Prostate gland (tissue), 2 donors: ENCODE results near the gene SHC2. TPM values are rescaled to one million over a fixed set of nuclear protein-coding genes. Genes with fewer than 3 reads are reported as not detected.

ENCODE experiments used
- DNase-seq: peaks from one replicate; pipeline ENCODE4 v3.0.0-alpha.2; 2019; ENCODE audit warnings: low spot score
- H3K27ac ChIP-seq, 2 donors: fragments of 200-600 bp; sonication (generic); 2 replicates each; pipeline ENCODE4 v1.5.1; 2017 to 2019
- H3K27me3 ChIP-seq: fragments of 200-600 bp; sonication (generic); replicated peaks from 2 replicates; pipeline ENCODE4 v1.5.1; 2019; ENCODE audit not compliant: insufficient read depth
- H3K36me3 ChIP-seq, 2 donors: fragments of 200-600 bp; sonication (generic); 1 replicate in 1 of 2; 2 replicates in 1 of 2; pipeline versions ENCODE4 v1.5.1 to v1.8.1; 2017 to 2019
- H3K4me1 ChIP-seq: fragments of 200-600 bp; sonication (generic); replicated peaks from 2 replicates; pipeline ENCODE4 v1.5.1; 2019
- H3K4me3 ChIP-seq, 2 donors: fragments of 200-600 bp; sonication (generic); 2 replicates each; pipeline ENCODE4 v1.5.1; 2017 to 2019
- H3K9me3 ChIP-seq: fragments of 200-600 bp; sonication (generic); 2 replicates; pipeline ENCODE4 v1.5.1; 2017
- CTCF ChIP-seq, 4 experiments: fragments of 200-600 bp in 2 of 4; fragments of 450-650 bp in 2 of 4; sonication (generic) in 2 of 4; IDR thresholded peaks; 1 replicate in 3 of 4; 2 replicates in 1 of 4; pipeline ENCODE4 v1.5.1; 2016 to 2019; ENCODE audit warnings: antibody characterized with exemption in 4 of 4, mild to moderate bottlenecking in 2 of 4, moderate library complexity in 2 of 4
- POLR2A ChIP-seq: fragments of 450-650 bp; IDR thresholded peaks from one replicate; pipeline ENCODE4 v1.6.1; 2016; ENCODE audit warnings: antibody characterized with exemption, mild to moderate bottlenecking
- POLR2AphosphoS5 ChIP-seq: sonication (generic); formaldehyde crosslinking; IDR thresholded peaks from one replicate; pipeline ENCODE4 v1.6.1; 2017; ENCODE audit warnings: antibody characterized with exemption
- WGBS: methylation state at CpG from one replicate; pipeline ENCODE4 v1.1.5; 2018; 5-methylcytosine and 5-hydroxymethylcytosine counted together
- intact Hi-C: fragments of 100-400 bp; cut with DNase I; formaldehyde crosslinking; loops from one replicate; pipeline ENCODE4 v1.14.2; 2022
- total RNA-seq, 2 donors: library from RNA; depleted of rRNA; stranded (reverse); fragments of >200 nt; gene quantifications; one replicate each; pipeline ENCODE4 v1.1.0, GENCODE V29; 2016

The SHC2 gene
- total RNA-seq, 2 donors from 2014 or later: 52.2 to 83.4 TPM

GRCh38 chr19:374886-375235 lies 86.0 kb downstream of the SHC2 start:
- WGBS: 55% methylated on average over 17 of the region's 17 CpGs
- no peak for DNase-seq
- no peak overlapping the region for H3K27ac ChIP-seq

GRCh38 chr19:374183-374885 lies 86.5 kb downstream of the SHC2 start:
- no peaks in the 10 kb centered on the region for H3K9me3 ChIP-seq
- no peaks in the 10 kb centered on the region for H3K36me3 ChIP-seq
- TF ChIP-seq POLR2AphosphoS5 (peak; percentile 44), CTCF (IDR thresholded peaks at IDR 0.05) (no peak)
- DNase-seq: peak; percentile 24
- H3K4me1 ChIP-seq: peaks cover 6% of the 10 kb centered on the region
- H3K27ac ChIP-seq: no peak overlapping the region
- WGBS: 40% methylated on average over 23 of the region's 23 CpGs
- intact Hi-C loops: no loop called here
- no peak overlapping the region for H3K4me3 ChIP-seq
- H3K27me3 ChIP-seq: no peaks in the 10 kb centered on the region

More at GRCh38 chr19:374886-375235, 86.0 kb downstream of the SHC2 start:
- intact Hi-C loops: no loop called here
- H3K36me3 ChIP-seq: no peaks in the 10 kb centered on the region
- no peaks in the 10 kb centered on the region for H3K9me3 ChIP-seq
- no peak for TF ChIP-seq POLR2AphosphoS5
- no peak for TF ChIP-seq CTCF (IDR thresholded peaks at IDR 0.05)
- TF ChIP-seq POLR2A: no peak
- no peaks in the 10 kb centered on the region for H3K27me3 ChIP-seq
- peaks cover 6% of the 10 kb centered on the region for H3K4me1 ChIP-seq
- H3K4me3 ChIP-seq: no peak overlapping the region

GRCh38 chr19:373391-374182 lies 87.2 kb downstream of the SHC2 start:
- Histone ChIP-seq H3K4me3 (no peak overlapping the region), H3K36me3 (no peaks in the 10 kb centered on the region), H3K27ac (no peak overlapping the region), H3K9me3 (no peaks in the 10 kb centered on the region), H3K27me3 (no peaks in the 10 kb centered on the region), H3K4me1 (peaks cover 6% of the 10 kb centered on the region)
- WGBS: 62% methylated on average over 24 of the region's 24 CpGs
- intact Hi-C loops: no loop called here
- no peak for DNase-seq
- TF ChIP-seq POLR2A (no peak), POLR2AphosphoS5 (no peak), CTCF (IDR thresholded peaks at IDR 0.05) (no peak)

DNA sequence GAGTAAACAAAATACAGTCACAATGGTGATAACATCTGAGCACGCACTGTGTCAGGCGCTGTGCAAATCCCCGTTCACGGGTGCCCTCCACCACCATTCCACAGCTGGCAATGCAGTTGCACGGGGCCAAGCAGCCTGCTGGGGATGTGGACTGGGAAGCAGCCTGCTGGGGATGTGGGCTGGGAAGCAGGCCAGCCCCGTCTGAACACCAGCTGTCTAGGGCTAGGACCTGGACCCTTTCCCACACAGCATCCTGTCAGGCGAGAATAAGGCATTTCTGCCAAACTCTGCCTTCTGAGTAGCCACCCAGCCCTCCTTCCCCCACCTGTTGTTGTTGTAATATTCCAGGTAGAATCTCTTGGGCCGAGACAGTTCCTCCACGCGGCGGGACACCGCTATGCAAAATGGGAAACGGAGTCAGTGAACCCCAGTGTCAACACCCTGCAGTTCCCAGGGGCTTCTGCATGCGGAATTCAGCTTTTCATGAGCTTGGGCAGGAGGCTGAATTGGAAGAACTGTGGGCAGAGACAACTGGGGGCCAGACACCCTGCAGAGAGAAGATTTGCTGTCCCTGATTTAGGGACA lies 88.4 kb downstream of the SHC2 start:
- no peaks in the 10 kb centered on the region for H3K27me3 ChIP-seq

More for the DNA sequence above, 88.4 kb downstream of the SHC2 start:
- intact Hi-C loops: no loop called here
- peaks cover 6% of the 10 kb centered on the region for H3K4me1 ChIP-seq
- WGBS: 31% methylated on average over 14 of the region's 14 CpGs
- no peaks in the 10 kb centered on the region for H3K9me3 ChIP-seq
- TF ChIP-seq POLR2AphosphoS5 (no peak), POLR2A (no peak), CTCF (IDR thresholded peaks at IDR 0.05) (no peak)
- H3K27ac ChIP-seq: no peak overlapping the region
- no peaks in the 10 kb centered on the region for H3K36me3 ChIP-seq
- DNase-seq: no peak
- H3K4me3 ChIP-seq: no peak overlapping the region
